ENCODE measurements around the gene LTBP1. TPM values are rescaled to one million over a fixed set of nuclear protein-coding genes. Genes with fewer than 3 reads are reported as not detected.

LTBP1 gene
- total and polyA plus RNA-seq, 2 of the 13 experiments (the other 11 are each of a cell fraction or from before 2014, with no cell fraction given): 0.12 to 0.22 TPM

DNA sequence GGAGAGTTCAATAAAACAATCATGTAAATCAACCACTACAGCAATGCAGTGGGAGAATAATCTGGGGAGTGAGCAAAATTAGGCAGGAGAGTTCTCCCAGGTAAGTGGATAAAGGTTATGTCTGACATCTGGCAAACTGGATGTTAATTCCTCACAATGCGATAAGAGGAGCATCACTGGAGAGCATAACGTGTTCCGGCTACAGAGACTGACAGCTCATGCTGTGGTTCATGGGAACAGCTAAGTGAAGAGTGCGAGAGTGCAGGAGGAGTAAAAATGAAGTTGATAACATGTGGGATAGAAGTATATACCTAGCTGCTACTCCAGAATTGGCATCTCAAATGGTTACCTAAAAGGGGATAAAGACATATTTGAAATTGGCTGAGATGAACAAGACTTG, 153.2 kb downstream of the LTBP1 start:
- no TSS peak for BruUV-seq (replicated peaks)
- no peak for FAIRE-seq
- in situ Hi-C loops (cut with HindIII; ENCODE audit: extremely low pct_ligation_motif_present, low pct_unique_long_range_greater_than_20kb): no loop called here

DNA sequence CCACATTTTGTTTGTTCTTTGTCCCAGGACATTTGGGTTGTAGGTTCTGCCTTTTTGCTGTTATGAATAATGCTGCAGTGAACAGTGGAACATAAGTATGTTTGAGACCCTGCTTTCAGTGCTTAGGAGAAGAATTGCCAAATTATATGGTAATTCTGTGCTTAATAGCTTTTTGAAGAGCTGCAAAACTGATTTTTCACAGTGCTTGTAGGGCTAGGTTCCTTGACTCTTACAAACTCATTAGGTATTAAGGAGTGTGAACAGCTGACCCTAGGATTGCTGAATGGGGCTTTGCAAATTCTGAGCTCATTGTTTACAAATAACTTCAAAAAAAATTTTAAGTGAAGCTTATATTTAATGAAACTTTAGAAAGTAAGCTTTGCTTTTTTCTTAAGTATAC, 154.2 kb downstream of the LTBP1 start:
- intact Hi-C loops (cut with micrococcal nuclease; ENCODE audit: unreplicated experiment): no loop called here
- no peak overlapping the region for H3K4me2 ChIP-seq (ENCODE audit: low read depth, low read length)
- H2AFZ ChIP-seq (ENCODE audit: low read length): no peak overlapping the region
- DNase-seq (ENCODE audit: low spot score) (no peak), ATAC-seq (no peak), FAIRE-seq (no peak)
- no TSS peak for BruUV-seq (replicated peaks)
- no peaks in the 10 kb centered on the region for H3K27me3 ChIP-seq (ENCODE audit: control insufficient read depth in 1 of 2, insufficient read depth in 2 of 2, low read length in 2 of 2)
- ChIA-PET POLR2A (no interaction called here), CTCF (ENCODE audit: low intra/inter-chr PET ratio, low total read pairs) (no interaction called here)
- in situ Hi-C loops (cut with HindIII; ENCODE audit: extremely low pct_ligation_motif_present, low pct_unique_long_range_greater_than_20kb): no loop called here
- H3K79me2 ChIP-seq (ENCODE audit: insufficient read depth, low read length): no peaks in the 10 kb centered on the region
- H4K20me1 ChIP-seq (ENCODE audit: insufficient read depth, low read length): no peaks in the 10 kb centered on the region
- no peaks in the 10 kb centered on the region for H3K4me1 ChIP-seq (ENCODE audit: insufficient read depth, low read length)
- H3K27ac ChIP-seq (ENCODE audit: extremely low read length, insufficient read depth, low read length): no peak overlapping the region
- H3K36me3 ChIP-seq (replicated peaks in 1 of 2; ENCODE audit: control insufficient read depth in 1 of 2, insufficient read depth in 2 of 2, low read length in 2 of 2): no peaks in the 10 kb centered on the region
- no peak overlapping the region for H3K4me3 ChIP-seq (replicated peaks in 1 of 3; ENCODE audit: insufficient read depth in 1 of 3, low read depth in 2 of 3, low read length in 3 of 3)
- no peak overlapping the region for H3K9ac ChIP-seq (ENCODE audit: insufficient read depth, low read depth, low read length)
- no peaks in the 10 kb centered on the region for H3K9me3 ChIP-seq (ENCODE audit: low read length)
- TF ChIP-seq NCOA2 (CRISPR knock-in tag; IDR thresholded peaks at IDR 0.05): no peak
- TF ChIP-seq, protein P1, sequence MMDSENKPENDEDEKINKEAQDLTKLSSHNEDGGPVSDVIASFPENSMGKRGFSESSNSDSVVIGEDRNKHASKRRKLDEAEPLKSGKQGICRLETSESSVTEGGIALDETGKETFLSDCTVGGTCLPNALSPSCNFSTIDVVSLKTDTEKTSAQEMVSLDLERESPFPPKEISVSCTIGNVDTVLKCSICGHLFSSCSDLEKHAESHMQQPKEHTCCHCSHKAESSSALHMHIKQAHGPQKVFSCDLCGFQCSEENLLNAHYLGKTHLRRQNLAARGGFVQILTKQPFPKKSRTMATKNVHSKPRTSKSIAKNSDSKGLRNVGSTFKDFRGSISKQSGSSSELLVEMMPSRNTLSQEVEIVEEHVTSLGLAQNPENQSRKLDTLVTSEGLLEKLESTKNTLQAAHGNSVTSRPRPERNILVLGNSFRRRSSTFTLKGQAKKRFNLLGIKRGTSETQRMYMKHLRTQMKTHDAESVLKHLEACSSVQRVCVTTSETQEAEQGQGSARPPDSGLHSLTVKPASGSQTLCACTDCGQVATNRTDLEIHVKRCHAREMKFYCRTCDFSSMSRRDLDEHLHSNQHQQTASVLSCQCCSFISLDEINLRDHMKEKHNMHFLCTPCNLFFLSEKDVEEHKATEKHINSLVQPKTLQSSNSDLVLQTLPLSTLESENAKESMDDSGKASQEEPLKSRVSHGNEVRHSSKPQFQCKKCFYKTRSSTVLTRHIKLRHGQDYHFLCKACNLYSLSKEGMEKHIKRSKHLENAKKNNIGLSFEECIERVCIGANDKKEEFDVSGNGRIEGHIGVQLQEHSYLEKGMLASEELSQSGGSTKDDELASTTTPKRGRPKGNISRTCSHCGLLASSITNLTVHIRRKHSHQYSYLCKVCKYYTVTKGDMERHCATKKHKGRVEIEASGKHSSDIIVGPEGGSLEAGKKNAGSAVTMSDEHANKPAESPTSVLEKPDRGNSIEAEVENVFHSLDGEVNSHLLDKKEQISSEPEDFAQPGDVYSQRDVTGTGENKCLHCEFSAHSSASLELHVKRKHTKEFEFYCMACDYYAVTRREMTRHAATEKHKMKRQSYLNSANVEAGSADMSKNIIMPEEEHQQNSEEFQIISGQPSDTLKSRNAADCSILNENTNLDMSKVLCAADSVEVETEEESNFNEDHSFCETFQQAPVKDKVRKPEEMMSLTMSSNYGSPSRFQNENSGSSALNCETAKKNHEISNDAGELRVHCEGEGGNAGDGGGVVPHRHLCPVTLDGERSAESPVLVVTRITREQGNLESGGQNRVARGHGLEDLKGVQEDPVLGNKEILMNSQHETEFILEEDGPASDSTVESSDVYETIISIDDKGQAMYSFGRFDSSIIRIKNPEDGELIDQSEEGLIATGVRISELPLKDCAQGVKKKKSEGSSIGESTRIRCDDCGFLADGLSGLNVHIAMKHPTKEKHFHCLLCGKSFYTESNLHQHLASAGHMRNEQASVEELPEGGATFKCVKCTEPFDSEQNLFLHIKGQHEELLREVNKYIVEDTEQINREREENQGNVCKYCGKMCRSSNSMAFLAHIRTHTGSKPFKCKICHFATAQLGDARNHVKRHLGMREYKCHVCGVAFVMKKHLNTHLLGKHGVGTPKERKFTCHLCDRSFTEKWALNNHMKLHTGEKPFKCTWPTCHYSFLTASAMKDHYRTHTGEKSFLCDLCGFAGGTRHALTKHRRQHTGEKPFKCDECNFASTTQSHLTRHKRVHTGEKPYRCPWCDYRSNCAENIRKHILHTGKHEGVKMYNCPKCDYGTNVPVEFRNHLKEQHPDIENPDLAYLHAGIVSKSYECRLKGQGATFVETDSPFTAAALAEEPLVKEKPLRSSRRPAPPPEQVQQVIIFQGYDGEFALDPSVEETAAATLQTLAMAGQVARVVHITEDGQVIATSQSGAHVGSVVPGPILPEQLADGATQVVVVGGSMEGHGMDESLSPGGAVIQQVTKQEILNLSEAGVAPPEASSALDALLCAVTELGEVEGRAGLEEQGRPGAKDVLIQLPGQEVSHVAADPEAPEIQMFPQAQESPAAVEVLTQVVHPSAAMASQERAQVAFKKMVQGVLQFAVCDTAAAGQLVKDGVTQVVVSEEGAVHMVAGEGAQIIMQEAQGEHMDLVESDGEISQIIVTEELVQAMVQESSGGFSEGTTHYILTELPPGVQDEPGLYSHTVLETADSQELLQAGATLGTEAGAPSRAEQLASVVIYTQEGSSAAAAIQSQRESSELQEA (CRISPR knock-in tag; IDR thresholded peaks at IDR 0.05; ENCODE audit: not compliant biosample characterization): no peak
- TF ChIP-seq TBP (CRISPR knock-in tag; IDR thresholded peaks at IDR 0.05): no peak
- TF ChIP-seq ZNF737 (CRISPR knock-in tag; IDR thresholded peaks at IDR 0.05; ENCODE audit: borderline replicate concordance): no peak

More for the DNA sequence above, 153.2 kb downstream of the LTBP1 start:
- POLR2A ChIA-PET: no interaction called here
- no peaks in the 10 kb centered on the region for H3K27me3 ChIP-seq (ENCODE audit: control insufficient read depth in 1 of 2, insufficient read depth in 2 of 2, low read length in 2 of 2)
- H2AFZ ChIP-seq (ENCODE audit: low read length): no peak overlapping the region
- CTCF ChIA-PET (ENCODE audit: low intra/inter-chr PET ratio, low total read pairs): no interaction called here
- H3K27ac ChIP-seq (ENCODE audit: extremely low read length, insufficient read depth, low read length): no peak overlapping the region
- no peak overlapping the region for H3K4me2 ChIP-seq (ENCODE audit: low read depth, low read length)
- no peaks in the 10 kb centered on the region for H3K9me3 ChIP-seq (ENCODE audit: low read length)
- H3K4me1 ChIP-seq (ENCODE audit: insufficient read depth, low read length): no peaks in the 10 kb centered on the region
- H3K36me3 ChIP-seq (replicated peaks in 1 of 2; ENCODE audit: control insufficient read depth in 1 of 2, insufficient read depth in 2 of 2, low read length in 2 of 2): no peaks in the 10 kb centered on the region
- DNase-seq (ENCODE audit: low spot score) (no peak), ATAC-seq (no peak)
- H4K20me1 ChIP-seq (ENCODE audit: insufficient read depth, low read length): no peaks in the 10 kb centered on the region
- intact Hi-C loops (cut with micrococcal nuclease; ENCODE audit: unreplicated experiment): no loop called here
- no peak for TF ChIP-seq ZNF180 (CRISPR knock-in tag; IDR thresholded peaks at IDR 0.05; ENCODE audit: borderline replicate concordance, low read depth)
- H3K79me2 ChIP-seq (ENCODE audit: insufficient read depth, low read length): no peaks in the 10 kb centered on the region
- 36% methylated on average over 4 of the region's 4 CpGs for WGBS (ENCODE audit: low lambda C conversion rate)
- no peak overlapping the region for H3K9ac ChIP-seq (ENCODE audit: insufficient read depth, low read depth, low read length)
- no peak overlapping the region for H3K4me3 ChIP-seq (replicated peaks in 1 of 3; ENCODE audit: insufficient read depth in 1 of 3, low read depth in 2 of 3, low read length in 3 of 3)

Data from HepG2 (cell line).